Loucy (cell line): ENCODE measurements around the gene SELENOI.

Experiments used
- EZH2phosphoT487 ChIP-seq: fragments of 200-600 bp; IDR thresholded peaks from 2 replicates; pipeline ENCODE4 v1.6.1; 2018; ENCODE audit warnings: antibody characterized with exemption, mild to moderate bottlenecking, moderate library complexity, borderline replicate concordance
- TF ChIP-seq, protein P1 (sequence below): fragments of 200-600 bp; sonication (generic); conservative IDR thresholded peaks from 2 replicates; pipeline ENCODE4 v1.5.1; 2014; ENCODE audit warnings: mild to moderate bottlenecking, antibody characterized with exemption, low read length

DNA sequence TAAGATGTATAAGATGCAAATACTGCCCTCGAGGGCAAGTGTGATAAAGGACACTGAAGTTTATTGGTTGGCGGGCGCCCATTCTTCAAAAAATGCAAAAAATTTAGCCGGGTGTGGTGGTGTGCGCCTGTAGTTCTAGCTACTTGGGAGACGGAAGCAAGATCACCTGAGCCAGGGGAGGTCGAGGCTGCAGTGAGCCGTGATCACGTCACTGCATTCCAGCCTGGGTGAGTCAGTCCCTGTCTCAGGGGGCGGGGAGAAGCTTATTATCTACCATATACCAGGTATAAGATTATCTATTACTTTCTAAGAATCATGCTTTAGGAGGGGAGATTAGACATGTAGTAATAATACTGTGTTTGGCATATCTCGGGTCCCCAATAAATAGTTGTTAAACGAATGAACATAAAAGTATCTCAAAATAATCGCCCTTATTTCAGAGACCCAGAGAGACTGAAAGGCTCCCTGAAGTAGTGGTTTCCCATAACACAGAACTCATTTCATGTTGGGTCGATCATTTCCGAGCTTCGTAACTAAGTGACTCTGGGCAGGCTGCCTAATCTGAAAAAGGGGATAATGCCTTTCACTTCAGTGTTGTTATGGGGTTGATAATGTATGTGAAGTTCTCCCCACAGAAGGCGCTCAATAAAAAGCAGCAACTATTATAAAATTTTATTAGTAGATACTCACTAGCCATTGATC is 1.2 kb upstream of the SELENOI start:
- TF ChIP-seq, protein P1, sequence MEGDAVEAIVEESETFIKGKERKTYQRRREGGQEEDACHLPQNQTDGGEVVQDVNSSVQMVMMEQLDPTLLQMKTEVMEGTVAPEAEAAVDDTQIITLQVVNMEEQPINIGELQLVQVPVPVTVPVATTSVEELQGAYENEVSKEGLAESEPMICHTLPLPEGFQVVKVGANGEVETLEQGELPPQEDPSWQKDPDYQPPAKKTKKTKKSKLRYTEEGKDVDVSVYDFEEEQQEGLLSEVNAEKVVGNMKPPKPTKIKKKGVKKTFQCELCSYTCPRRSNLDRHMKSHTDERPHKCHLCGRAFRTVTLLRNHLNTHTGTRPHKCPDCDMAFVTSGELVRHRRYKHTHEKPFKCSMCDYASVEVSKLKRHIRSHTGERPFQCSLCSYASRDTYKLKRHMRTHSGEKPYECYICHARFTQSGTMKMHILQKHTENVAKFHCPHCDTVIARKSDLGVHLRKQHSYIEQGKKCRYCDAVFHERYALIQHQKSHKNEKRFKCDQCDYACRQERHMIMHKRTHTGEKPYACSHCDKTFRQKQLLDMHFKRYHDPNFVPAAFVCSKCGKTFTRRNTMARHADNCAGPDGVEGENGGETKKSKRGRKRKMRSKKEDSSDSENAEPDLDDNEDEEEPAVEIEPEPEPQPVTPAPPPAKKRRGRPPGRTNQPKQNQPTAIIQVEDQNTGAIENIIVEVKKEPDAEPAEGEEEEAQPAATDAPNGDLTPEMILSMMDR = no peak
- TF ChIP-seq EZH2phosphoT487 = no peak
